Astrocyte of the spinal cord (primary cell): ENCODE data around the gene WDR74.

Experiments
- DNase-seq: peaks from one replicate; pipeline ENCODE4 v3.0.0; 2011; ENCODE audit warnings: low read depth, low spot score
- H3K4me3 ChIP-seq: 2 replicates; pipeline ENCODE4 v1.5.1; 2011; ENCODE audit warnings: low read depth, mild to moderate bottlenecking, low read length, moderate library complexity
- in situ Hi-C: cut with HindIII; loops from 2 replicates; pipeline ENCODE4 v1.10.0; 2017; ENCODE audit warnings: low sequenced_read_pairs
- TF ChIP-seq, protein P1 (sequence below): IDR thresholded peaks from 2 replicates; pipeline ENCODE4 v1.5.1; 2012; ENCODE audit warnings: low read depth, mild to moderate bottlenecking, low read length, inconsistent platforms

Gene WDR74

DNA sequence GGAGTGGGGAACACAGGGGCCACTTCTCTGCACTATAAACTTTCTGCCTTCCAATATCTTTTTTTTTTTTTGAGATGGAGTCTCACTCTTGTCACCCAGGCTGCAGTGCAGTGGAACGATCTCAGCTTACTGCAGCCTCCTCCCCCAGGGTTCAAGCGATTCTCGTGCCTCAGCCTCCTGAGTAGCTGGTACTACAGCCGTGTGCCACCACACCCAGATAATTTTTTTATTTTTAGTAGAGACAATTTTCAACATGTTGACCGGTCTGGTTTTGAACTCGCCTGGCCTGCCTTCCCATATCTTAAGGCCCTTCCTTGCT is 43.0 kb upstream of the WDR74 start:
- H3K4me3 ChIP-seq: peak overlapping the region; percentile 99
- no peak for DNase-seq
- in situ Hi-C loops: no loop called here
- TF ChIP-seq, protein P1, sequence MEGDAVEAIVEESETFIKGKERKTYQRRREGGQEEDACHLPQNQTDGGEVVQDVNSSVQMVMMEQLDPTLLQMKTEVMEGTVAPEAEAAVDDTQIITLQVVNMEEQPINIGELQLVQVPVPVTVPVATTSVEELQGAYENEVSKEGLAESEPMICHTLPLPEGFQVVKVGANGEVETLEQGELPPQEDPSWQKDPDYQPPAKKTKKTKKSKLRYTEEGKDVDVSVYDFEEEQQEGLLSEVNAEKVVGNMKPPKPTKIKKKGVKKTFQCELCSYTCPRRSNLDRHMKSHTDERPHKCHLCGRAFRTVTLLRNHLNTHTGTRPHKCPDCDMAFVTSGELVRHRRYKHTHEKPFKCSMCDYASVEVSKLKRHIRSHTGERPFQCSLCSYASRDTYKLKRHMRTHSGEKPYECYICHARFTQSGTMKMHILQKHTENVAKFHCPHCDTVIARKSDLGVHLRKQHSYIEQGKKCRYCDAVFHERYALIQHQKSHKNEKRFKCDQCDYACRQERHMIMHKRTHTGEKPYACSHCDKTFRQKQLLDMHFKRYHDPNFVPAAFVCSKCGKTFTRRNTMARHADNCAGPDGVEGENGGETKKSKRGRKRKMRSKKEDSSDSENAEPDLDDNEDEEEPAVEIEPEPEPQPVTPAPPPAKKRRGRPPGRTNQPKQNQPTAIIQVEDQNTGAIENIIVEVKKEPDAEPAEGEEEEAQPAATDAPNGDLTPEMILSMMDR: no peak

DNA sequence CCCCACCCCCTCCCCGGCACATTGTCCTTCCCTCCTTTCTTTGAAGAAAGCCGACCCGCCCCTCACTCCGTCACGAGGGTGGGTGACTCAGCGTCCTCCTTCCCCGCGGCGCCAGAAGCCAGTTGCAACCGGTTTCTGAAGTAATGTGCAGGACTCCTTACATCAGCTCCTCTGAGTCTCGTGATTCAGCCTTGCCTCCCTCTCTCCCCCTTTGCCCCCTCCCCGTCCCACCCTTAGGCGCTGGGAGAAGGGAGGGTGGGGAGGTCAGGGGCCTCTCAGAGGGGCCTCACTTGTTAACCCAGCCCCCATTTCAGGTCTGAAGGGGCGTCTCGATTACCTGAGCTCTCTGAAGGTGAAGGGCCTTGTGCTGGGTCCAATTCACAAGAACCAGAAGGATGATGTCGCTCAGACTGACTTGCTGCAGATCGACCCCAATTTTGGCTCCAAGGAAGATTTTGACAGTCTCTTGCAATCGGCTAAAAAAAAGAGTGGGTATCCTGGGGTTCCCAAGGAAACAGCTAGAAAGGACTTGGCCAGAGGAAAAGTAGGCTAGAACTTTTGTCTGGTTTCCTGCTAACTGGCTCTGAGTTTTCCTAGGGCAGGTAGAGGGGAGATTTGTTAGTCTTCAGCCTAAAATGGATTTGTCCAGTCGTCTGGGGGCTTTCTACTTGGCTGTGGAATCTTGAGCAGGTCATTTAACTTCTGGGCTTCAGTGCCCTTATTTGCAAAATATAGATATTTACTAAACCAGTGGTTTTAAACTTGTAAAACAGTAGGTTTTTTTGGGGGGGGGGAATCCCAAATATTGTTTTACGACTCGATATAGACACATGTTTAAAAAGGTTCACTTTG is 42.4 kb upstream of the WDR74 start:
- in situ Hi-C loops: no loop called here
- TF ChIP-seq, protein P1: no peak
- peak overlapping the region; percentile 99 for H3K4me3 ChIP-seq
- peak; percentile 99 for DNase-seq

DNA sequence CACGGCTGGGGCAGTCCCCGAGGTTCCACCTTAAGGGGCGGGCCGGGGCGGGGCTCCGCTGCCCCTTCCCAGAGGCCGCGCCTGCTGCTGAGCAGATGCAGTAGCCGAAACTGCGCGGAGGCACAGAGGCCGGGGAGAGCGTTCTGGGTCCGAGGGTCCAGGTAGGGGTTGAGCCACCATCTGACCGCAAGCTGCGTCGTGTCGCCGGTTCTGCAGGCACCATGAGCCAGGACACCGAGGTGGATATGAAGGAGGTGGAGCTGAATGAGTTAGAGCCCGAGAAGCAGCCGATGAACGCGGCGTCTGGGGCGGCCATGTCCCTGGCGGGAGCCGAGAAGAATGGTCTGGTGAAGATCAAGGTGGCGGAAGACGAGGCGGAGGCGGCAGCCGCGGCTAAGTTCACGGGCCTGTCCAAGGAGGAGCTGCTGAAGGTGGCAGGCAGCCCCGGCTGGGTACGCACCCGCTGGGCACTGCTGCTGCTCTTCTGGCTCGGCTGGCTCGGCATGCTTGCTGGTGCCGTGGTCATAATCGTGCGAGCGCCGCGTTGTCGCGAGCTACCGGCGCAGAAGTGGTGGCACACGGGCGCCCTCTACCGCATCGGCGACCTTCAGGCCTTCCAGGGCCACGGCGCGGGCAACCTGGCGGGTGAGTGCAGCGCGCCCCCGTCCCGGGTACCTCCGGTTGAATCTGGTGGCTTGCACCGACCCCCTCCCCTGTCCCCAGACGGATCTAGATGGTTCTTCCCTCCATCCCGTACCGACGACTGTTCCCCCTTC is 41.6 kb upstream of the WDR74 start, which contains the start of gene SLC3A2:
SLC3A2 (plus strand) TSS at position 94 of the 776 bp plus-strand sequence; CDS start at position 222, 128 bp downstream.
- TF ChIP-seq, protein P1: peak; percentile 66
- peak within 1 kb of the TSS; percentile 99 for H3K4me3 ChIP-seq
- in situ Hi-C loops: no loop called here
- DNase-seq: peak; percentile 91

- DNase-seq: peak; percentile 69
- in situ Hi-C loops: no loop called here
- H3K4me3 ChIP-seq: peak overlapping the region; percentile 99
- TF ChIP-seq, protein P1: no peak
Observed at GRCh38 chr11:62880231-62880802, 40.9 kb upstream of the WDR74 start.

- in situ Hi-C loops: no loop called here
- peak overlapping the region; percentile 99 for H3K4me3 ChIP-seq
Observed at GRCh38 chr11:62879235-62879978, 40.0 kb upstream of the WDR74 start.

More at GRCh38 chr11:62879235-62879978, 40.0 kb upstream of the WDR74 start:
- TF ChIP-seq, protein P1: no peak
- peak; percentile 44 for DNase-seq
